GM18499 (cell line): ENCODE data around the gene SHC4.

ENCODE experiments used
- ATAC-seq: cut with Tn5 transposase; IDR thresholded peaks from one replicate; pipeline ENCODE4 v1.9.1; 2021; ENCODE audit warnings: moderate number of reproducible peaks; ENCODE audit not compliant: insufficient read depth, unreplicated experiment

The SHC4 gene

GRCh38 chr15:48888191-48888590 lies 75.5 kb downstream of the SHC4 start:
- ATAC-seq = no peak

GRCh38 chr15:48887144-48887543 lies 76.6 kb downstream of the SHC4 start:
- ATAC-seq = no peak

GRCh38 chr15:48883699-48884098 lies 80.0 kb downstream of the SHC4 start:
- ATAC-seq = no peak

GRCh38 chr15:48880070-48880634 lies 83.6 kb downstream of the SHC4 start:
- no peak for ATAC-seq

- ATAC-seq = peak; percentile 75
Observed at GRCh38 chr15:48877630-48878595, 85.8 kb downstream of the SHC4 start, which contains the start of gene EID1. TSS of gene EID1 (plus strand) at chr15:48878134. CDS start at chr15:48878177, 43 bp downstream.

GRCh38 chr15:48876057-48876456 lies 87.7 kb downstream of the SHC4 start:
- no peak for ATAC-seq

- no peak for ATAC-seq
Observed at GRCh38 chr15:48875241-48875960, 88.3 kb downstream of the SHC4 start.

GRCh38 chr15:48872632-48873031 lies 91.1 kb downstream of the SHC4 start:
- ATAC-seq = no peak

- no peak for ATAC-seq
Observed at GRCh38 chr15:48871542-48871941, 92.2 kb downstream of the SHC4 start.

GRCh38 chr15:48869966-48870365 lies 93.8 kb downstream of the SHC4 start:
- no peak for ATAC-seq

GRCh38 chr15:48868536-48868935 lies 95.2 kb downstream of the SHC4 start:
- no peak for ATAC-seq

GRCh38 chr15:48868023-48868422 lies 95.7 kb downstream of the SHC4 start:
- no peak for ATAC-seq

GRCh38 chr15:48866141-48866563 lies 97.6 kb downstream of the SHC4 start:
- ATAC-seq = no peak

GRCh38 chr15:48865370-48866079 lies 98.2 kb downstream of the SHC4 start:
- no peak for ATAC-seq

GRCh38 chr15:48862705-48863104 lies 101.0 kb downstream of the SHC4 start:
- ATAC-seq = no peak

- ATAC-seq = no peak
Observed at GRCh38 chr15:48861813-48862431, 101.8 kb downstream of the SHC4 start.

GRCh38 chr15:48859426-48859825 lies 104.3 kb downstream of the SHC4 start:
- no peak for ATAC-seq

GRCh38 chr15:48858401-48858800 lies 105.3 kb downstream of the SHC4 start:
- ATAC-seq = no peak

GRCh38 chr15:48856942-48857341 lies 106.8 kb downstream of the SHC4 start:
- no peak for ATAC-seq
